ENCODE results near the gene CAPRIN1. TPM values are rescaled to one million over a fixed set of nuclear protein-coding genes. Genes with fewer than 3 reads are reported as not detected.

CAPRIN1 gene
- polyA plus RNA-seq, 3 donors: 50.4 to 81.5 (median 59.2) TPM

GRCh38 chr11:34111722-34112270, 60.3 kb downstream of the CAPRIN1 start:
- Histone ChIP-seq H3K4me3 (replicated peaks in 1 of 3; ENCODE audit: low read depth in 2 of 3, low read length in 3 of 3) (no peak overlapping the region), H3K79me2 (ENCODE audit: insufficient read depth, low read length) (peaks cover 18% of the 10 kb centered on the region), H4K20me1 (ENCODE audit: insufficient read depth, low read length) (no peaks in the 10 kb centered on the region), H3K9ac (ENCODE audit: insufficient read depth, low read length, poor library complexity, severe bottlenecking) (no peak overlapping the region), H2AFZ (ENCODE audit: insufficient read depth, low read depth, low read length, poor library complexity, severe bottlenecking) (no peak overlapping the region), H3K27me3 (ENCODE audit: control insufficient read depth in 2 of 2, insufficient read depth in 2 of 2, low read length in 2 of 2) (no peaks in the 10 kb centered on the region), H3K4me1 (ENCODE audit: control insufficient read depth in 1 of 2, insufficient read depth in 2 of 2, low read length in 2 of 2) (peaks cover 0 to 2% of the 10 kb centered on the region in 2 donors), H3K4me2 (replicated peaks; ENCODE audit: extremely low read depth, low read length, poor library complexity, severe bottlenecking) (no peak overlapping the region), H3K27ac (ENCODE audit: low read depth in 1 of 2, low read length in 2 of 2) (no peak overlapping the region), H3K36me3 (replicated peaks in 1 of 2; ENCODE audit: control insufficient read depth in 1 of 2, insufficient read depth in 2 of 2, low read length in 2 of 2) (peaks cover 70 to 91% of the 10 kb centered on the region in 2 donors), H3K9me3 (replicated peaks in 1 of 2; ENCODE audit: control insufficient read depth in 1 of 2, insufficient read depth in 1 of 2, low read length in 2 of 2) (no peaks in the 10 kb centered on the region)
- Mint-ChIP-seq H3K27me3 (ENCODE audit: low read depth in 3 of 3) (no peaks in the 10 kb centered on the region), H3K9me3 (no peaks in the 10 kb centered on the region), H3K36me3 (peaks cover 69 to 79% of the 10 kb centered on the region in 2 donors), H3K27ac (no peak overlapping the region), H3K4me3 (no peak overlapping the region), H3K4me1 (no peaks in the 10 kb centered on the region)
- WGBS (ENCODE audit: insufficient coverage): no CpG with 5 or more reads among the region's 6 CpGs
- TF ChIP-seq CTCF (IDR thresholded peaks at IDR 0.05): no peak
- no peak for DNase-seq
- intact Hi-C loops (cut with micrococcal nuclease): no loop called here

GRCh38 chr11:34114014-34114413, 62.5 kb downstream of the CAPRIN1 start:
- H3K4me1 Mint-ChIP-seq: no peaks in the 10 kb centered on the region
- H3K9me3 Mint-ChIP-seq: no peaks in the 10 kb centered on the region
- H2AFZ ChIP-seq (ENCODE audit: insufficient read depth, low read depth, low read length, poor library complexity, severe bottlenecking): no peak overlapping the region
- intact Hi-C loops (cut with micrococcal nuclease): no loop called here
- H3K4me3 Mint-ChIP-seq: no peak overlapping the region
- 100% methylated on average over 1 of the region's 2 CpGs for WGBS (ENCODE audit: insufficient coverage)
- no peaks in the 10 kb centered on the region for H3K27me3 ChIP-seq (ENCODE audit: control insufficient read depth in 2 of 2, insufficient read depth in 2 of 2, low read length in 2 of 2)
- no peak overlapping the region for H3K27ac ChIP-seq (ENCODE audit: low read depth in 1 of 2, low read length in 2 of 2)
- H3K27ac Mint-ChIP-seq: no peak overlapping the region
- H3K27me3 Mint-ChIP-seq (ENCODE audit: low read depth in 3 of 3): no peaks in the 10 kb centered on the region
- no peak overlapping the region for H3K4me3 ChIP-seq (replicated peaks in 1 of 3; ENCODE audit: low read depth in 2 of 3, low read length in 3 of 3)
- H3K79me2 ChIP-seq (ENCODE audit: insufficient read depth, low read length): peaks cover 6% of the 10 kb centered on the region
- no peaks in the 10 kb centered on the region for H3K9me3 ChIP-seq (replicated peaks in 1 of 2; ENCODE audit: control insufficient read depth in 1 of 2, insufficient read depth in 1 of 2, low read length in 2 of 2)
- no peaks in the 10 kb centered on the region for H4K20me1 ChIP-seq (ENCODE audit: insufficient read depth, low read length)
- DNase-seq: no peak
- peaks cover 82 to 89% of the 10 kb centered on the region in 2 donors for H3K36me3 Mint-ChIP-seq
- no peak overlapping the region for H3K9ac ChIP-seq (ENCODE audit: insufficient read depth, low read length, poor library complexity, severe bottlenecking)
- H3K4me1 ChIP-seq (ENCODE audit: control insufficient read depth in 1 of 2, insufficient read depth in 2 of 2, low read length in 2 of 2): no peaks in the 10 kb centered on the region
- no peak for TF ChIP-seq CTCF (IDR thresholded peaks at IDR 0.05)
- H3K36me3 ChIP-seq (replicated peaks in 1 of 2; ENCODE audit: control insufficient read depth in 1 of 2, insufficient read depth in 2 of 2, low read length in 2 of 2): peaks cover 87 to 98% of the 10 kb centered on the region in 2 donors
- no peak overlapping the region for H3K4me2 ChIP-seq (replicated peaks; ENCODE audit: extremely low read depth, low read length, poor library complexity, severe bottlenecking)
